Esophagus squamous epithelium (tissue), 5 donors: Measurements from ENCODE around the gene ACSS3. TPM values are rescaled to one million over a fixed set of nuclear protein-coding genes. Genes with fewer than 3 reads are reported as not detected.

ENCODE experiments used
- DNase-seq: peaks from one replicate; lab custom pipeline; 2025; lab: John Stamatoyannopoulos, UW
- H3K27ac ChIP-seq, 4 donors: fragments of 200-600 bp; sonication (generic); one replicate each; pipeline ENCODE4 v1.5.1; 2016 to 2019; ENCODE audit warnings: mild to moderate bottlenecking in 1 of 4
- H3K27me3 ChIP-seq, 4 donors: fragments of 200-600 bp; sonication (generic); 1 replicate in 3 of 4; 2 replicates in 1 of 4; pipeline versions ENCODE4 v1.5.1 to v1.6.0; 2017 to 2021; ENCODE audit warnings: antibody characterized with exemption in 1 of 4
- H3K36me3 ChIP-seq, 3 donors: fragments of 200-600 bp; sonication (generic); one replicate each; pipeline ENCODE4 v1.5.1; 2016 to 2019
- H3K4me1 ChIP-seq, 3 donors: fragments of 200-600 bp; sonication (generic); one replicate each; pipeline ENCODE4 v1.5.1; 2017 to 2019
- H3K4me3 ChIP-seq, 4 donors: fragments of 200-600 bp; sonication (generic); 1 replicate in 3 of 4; 2 replicates in 1 of 4; pipeline ENCODE4 v1.5.1; 2016 to 2019; ENCODE audit warnings: mild to moderate bottlenecking in 2 of 4, moderate library complexity in 1 of 4
- H3K9me3 ChIP-seq, 3 donors: fragments of 200-600 bp; sonication (generic); one replicate each; pipeline ENCODE4 v1.5.1; 2016 to 2019
- CTCF ChIP-seq, 6 experiments: fragments of 450-650 bp in 4 of 6; fragments of 200-600 bp in 2 of 6; sonication (generic) in 2 of 6; IDR thresholded peaks; one replicate each; pipeline ENCODE4 v1.5.1; 2016 to 2019; ENCODE audit warnings: antibody characterized with exemption in 6 of 6, mild to moderate bottlenecking in 4 of 6, moderate library complexity in 4 of 6
- POLR2A ChIP-seq, 4 donors: fragments of 450-650 bp; IDR thresholded peaks; one replicate each; pipeline ENCODE4 v1.6.1; 2017; ENCODE audit warnings: antibody characterized with exemption in 4 of 4, mild to moderate bottlenecking in 4 of 4, moderate library complexity in 3 of 4
- WGBS, 2 donors: methylation state at CpG; one replicate each; pipeline ENCODE4 v1.1.5; 2018; 5-methylcytosine and 5-hydroxymethylcytosine counted together
- intact Hi-C: fragments of 100-400 bp; cut with DNase I; formaldehyde crosslinking; loops from one replicate; pipeline ENCODE4 v1.15.0; 2022
- total RNA-seq, 4 donors: library from RNA; depleted of rRNA; stranded (reverse); fragments of >200 nt; gene quantifications; one replicate each; pipeline ENCODE4 v1.1.0, GENCODE V29; 2016
- donor health status: DM: yes; HTN: yes; CAD: no.

ACSS3 gene
- total RNA-seq, 4 donors from 2014 or later: 0.35 to 7.4 (median 1.0) TPM

GRCh38 chr12:81231574-81232368 lies 153.9 kb downstream of the ACSS3 start:
- DNase-seq: no peak
- no peaks in the 10 kb centered on the region for H3K36me3 ChIP-seq
- H3K4me1 ChIP-seq: no peaks in the 10 kb centered on the region
- no peaks in the 10 kb centered on the region for H3K9me3 ChIP-seq
- intact Hi-C loops: no loop called here
- no peak overlapping the region for H3K27ac ChIP-seq
- 58 to 59% methylated on average over 3 of the region's 3 CpGs for WGBS, 2 donors
- H3K27me3 ChIP-seq: no peaks in the 10 kb centered on the region
- H3K4me3 ChIP-seq: no peak overlapping the region
- TF ChIP-seq POLR2A (IDR thresholded peaks at IDR 0.05): no peak
- TF ChIP-seq CTCF (IDR thresholded peaks at IDR 0.05): no peak

GRCh38 chr12:81245458-81245857 lies 167.6 kb downstream of the ACSS3 start:
- H3K9me3 ChIP-seq: no peaks in the 10 kb centered on the region
- no peaks in the 10 kb centered on the region for H3K36me3 ChIP-seq
- no peaks in the 10 kb centered on the region for H3K4me1 ChIP-seq
- DNase-seq: no peak
- H3K27ac ChIP-seq: no peak overlapping the region
- no peak overlapping the region for H3K4me3 ChIP-seq
- WGBS, 2 donors: 10 to 19% methylated on average over 2 of the region's 2 CpGs
- TF ChIP-seq POLR2A (IDR thresholded peaks at IDR 0.05) (no peak), CTCF (IDR thresholded peaks at IDR 0.05) (no peak)
- no peaks in the 10 kb centered on the region for H3K27me3 ChIP-seq
- intact Hi-C loops: no loop called here

- Histone ChIP-seq H3K36me3 (no peaks in the 10 kb centered on the region), H3K27me3 (no peaks in the 10 kb centered on the region), H3K4me1 (no peaks in the 10 kb centered on the region), H3K9me3 (no peaks in the 10 kb centered on the region), H3K27ac (no peak overlapping the region), H3K4me3 (no peak overlapping the region)
- intact Hi-C loops: no loop called here
- TF ChIP-seq POLR2A (IDR thresholded peaks at IDR 0.05) (no peak), CTCF (IDR thresholded peaks at IDR 0.05) (no peak)
- WGBS, 2 donors: 21 to 27% methylated on average over 3 to 4 of the region's 4 CpGs
- DNase-seq: no peak
Measured at GRCh38 chr12:81245907-81246570, 168.2 kb downstream of the ACSS3 start.

GRCh38 chr12:81249976-81250375 lies 172.1 kb downstream of the ACSS3 start:
- TF ChIP-seq POLR2A (IDR thresholded peaks at IDR 0.05): no peak
- TF ChIP-seq CTCF (IDR thresholded peaks at IDR 0.05): no peak
- 44 to 46% methylated on average over 2 of the region's 2 CpGs for WGBS, 2 donors

GRCh38 chr12:81252228-81252627 lies 174.3 kb downstream of the ACSS3 start:
- H3K27ac ChIP-seq: no peak overlapping the region
- WGBS, 2 donors: 82 to 85% methylated on average over 3 of the region's 3 CpGs
- no peaks in the 10 kb centered on the region for H3K9me3 ChIP-seq
- no peak for TF ChIP-seq CTCF (IDR thresholded peaks at IDR 0.05)
- no peak for TF ChIP-seq POLR2A (IDR thresholded peaks at IDR 0.05)
- H3K4me3 ChIP-seq: no peak overlapping the region
- intact Hi-C loops: no loop called here
- no peaks in the 10 kb centered on the region for H3K27me3 ChIP-seq
- DNase-seq: no peak
- H3K4me1 ChIP-seq: no peaks in the 10 kb centered on the region
- H3K36me3 ChIP-seq: no peaks in the 10 kb centered on the region

More at GRCh38 chr12:81249976-81250375, 172.1 kb downstream of the ACSS3 start:
- Histone ChIP-seq H3K9me3 (no peaks in the 10 kb centered on the region), H3K27me3 (no peaks in the 10 kb centered on the region), H3K4me1 (no peaks in the 10 kb centered on the region), H3K27ac (no peak overlapping the region), H3K4me3 (no peak overlapping the region), H3K36me3 (no peaks in the 10 kb centered on the region)
- no peak for DNase-seq
- intact Hi-C loops: no loop called here
